Effector CD4-positive, alpha-beta T cell (primary cell): ENCODE data around the gene ISL2.

ENCODE experiments used
- DNase-seq: peaks from one replicate; pipeline ENCODE4 v3.0.0-alpha.2; 2020

ISL2 gene

GRCh38 chr15:76380249-76380648 lies 43.7 kb downstream of the ISL2 start:
- DNase-seq = no peak

- no peak for DNase-seq
These were observed 44.8 kb downstream of the ISL2 start for GRCh38 chr15:76381366-76381765.

DNA sequence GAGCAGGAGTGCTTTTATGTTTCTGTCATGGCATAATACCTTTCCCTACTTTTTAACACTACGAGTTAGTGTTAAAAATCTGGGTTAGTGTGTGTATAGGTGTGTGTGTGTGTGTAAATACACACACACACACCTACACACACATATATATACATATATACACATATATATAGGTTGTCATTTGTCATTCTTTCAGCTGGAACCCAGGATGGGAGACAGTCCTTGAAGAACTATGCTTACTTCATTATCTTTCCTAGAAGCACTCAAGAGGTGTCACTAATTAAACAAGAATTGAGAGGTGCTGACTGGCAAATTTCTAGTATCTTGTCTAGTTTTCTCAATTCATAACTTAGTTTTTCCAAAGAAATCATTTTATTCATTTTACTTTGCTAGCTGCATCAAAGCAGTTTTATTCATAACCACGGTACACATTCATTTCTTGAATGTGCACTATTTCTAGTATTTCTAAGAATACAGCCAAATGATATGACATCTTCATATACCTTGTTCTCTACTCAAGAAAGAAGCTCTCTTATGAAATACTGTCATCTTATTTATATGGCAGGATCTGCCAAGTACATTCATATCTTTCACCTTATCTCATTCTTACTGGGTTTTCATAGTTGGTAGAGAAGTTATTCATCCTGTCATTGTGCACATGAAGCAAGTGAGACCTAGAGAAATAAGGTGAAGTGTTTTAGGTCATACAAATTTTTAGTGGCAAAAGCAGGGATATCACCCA lies 46.6 kb downstream of the ISL2 start:
- no peak for DNase-seq

DNA sequence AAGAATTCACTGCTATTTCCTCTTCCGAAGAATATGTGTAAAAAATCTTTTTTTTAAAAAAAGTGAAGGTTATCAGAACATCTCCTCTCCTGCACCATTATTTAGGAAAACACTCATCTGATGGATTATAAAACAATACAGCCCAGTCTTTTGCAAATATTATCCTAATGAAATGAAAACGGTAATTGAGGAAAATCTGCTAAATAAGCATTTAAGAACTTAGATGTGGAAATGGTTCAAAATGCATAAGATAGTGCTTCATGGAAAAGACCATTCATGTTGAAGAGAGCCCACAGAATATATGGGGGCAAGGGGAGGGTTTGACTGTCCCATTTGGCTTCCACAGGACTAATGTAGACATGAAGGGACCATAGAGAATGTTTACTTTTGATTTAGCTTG lies 47.8 kb downstream of the ISL2 start:
- no peak for DNase-seq

- DNase-seq = no peak
These were observed 49.6 kb downstream of the ISL2 start for GRCh38 chr15:76386178-76386577.

DNA sequence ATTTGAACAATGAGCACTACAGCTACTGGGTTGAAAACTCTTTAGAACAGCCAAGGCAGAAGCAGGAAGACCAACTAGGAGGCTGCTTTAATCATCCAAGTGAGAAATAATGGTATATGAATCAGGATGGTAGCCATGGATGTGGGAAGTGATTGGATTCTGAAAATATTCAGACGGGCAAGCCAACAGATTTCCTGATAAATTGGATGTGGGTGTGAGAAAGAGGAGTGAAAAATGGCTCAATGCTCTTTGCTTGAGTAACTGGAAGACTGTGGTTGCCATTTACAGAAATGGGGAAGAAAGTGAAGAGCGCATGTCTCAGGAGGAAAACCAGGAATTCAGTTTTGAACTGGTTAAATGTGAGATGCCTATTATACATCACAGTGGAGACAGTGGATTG lies 50.4 kb downstream of the ISL2 start:
- DNase-seq = no peak

DNA sequence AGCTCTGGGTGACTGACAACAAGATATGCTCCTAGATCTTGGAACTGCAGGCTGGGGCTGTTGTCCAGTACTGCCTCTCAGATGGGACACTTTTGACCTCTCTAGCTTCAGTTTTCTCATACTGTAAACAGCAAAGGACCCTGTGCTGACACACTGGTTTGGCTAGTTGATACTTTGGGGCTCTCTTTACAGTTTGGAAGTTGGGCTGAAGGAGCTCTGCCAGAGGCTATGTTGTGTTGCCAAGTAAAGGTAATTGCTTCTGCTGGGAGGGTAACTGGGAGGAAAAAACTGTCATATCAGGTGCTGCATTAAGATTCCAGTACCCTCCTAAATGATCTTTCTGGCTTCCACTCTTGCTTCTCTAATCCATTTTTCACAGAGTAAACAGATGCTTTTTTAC lies 54.0 kb downstream of the ISL2 start:
- no peak for DNase-seq

DNA sequence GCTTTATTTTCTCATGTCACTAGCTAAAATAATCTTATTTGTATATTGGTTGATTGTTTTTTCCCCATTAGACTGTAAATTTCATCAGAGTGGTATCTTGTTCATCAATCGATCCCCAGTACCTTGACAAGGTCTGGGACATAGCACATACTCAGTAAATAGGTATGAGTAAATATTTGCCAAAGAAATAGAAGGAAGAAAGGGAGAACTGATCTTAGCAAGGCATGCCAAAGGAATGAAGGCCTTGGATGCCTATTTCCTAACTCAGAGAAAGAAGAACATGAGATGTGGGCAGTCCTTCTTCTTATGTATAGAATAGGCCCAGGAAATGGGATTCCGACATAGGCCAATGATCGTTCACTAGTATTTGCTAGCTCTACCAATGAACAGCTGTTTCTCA lies 54.7 kb downstream of the ISL2 start:
- no peak for DNase-seq

DNA sequence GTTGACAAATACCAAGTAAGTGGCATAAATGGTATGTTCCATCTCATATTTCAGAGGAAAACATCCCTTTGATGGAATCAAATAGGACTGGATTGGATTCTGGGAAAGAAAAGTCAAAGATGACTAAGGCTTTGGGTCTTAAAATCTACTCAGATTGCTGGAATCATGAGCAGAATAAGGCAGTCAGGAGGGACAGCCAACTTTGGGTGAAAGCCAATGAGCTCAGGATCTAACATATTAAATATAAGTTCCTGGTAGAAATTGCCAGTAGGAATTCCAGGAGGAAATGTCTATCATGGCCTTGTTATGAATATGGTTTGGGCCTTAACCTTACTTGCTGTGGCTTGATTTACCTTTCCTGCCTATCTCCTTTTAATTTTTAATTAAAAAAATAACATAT lies 55.3 kb downstream of the ISL2 start:
- no peak for DNase-seq
